Colonic mucosa (tissue), 4 donors: ENCODE measurements around the gene PPP3CA. TPM values are rescaled to one million over a fixed set of nuclear protein-coding genes. Genes with fewer than 3 reads are reported as not detected.

Experiments
- DNase-seq: peaks from one replicate; pipeline ENCODE4 v3.0.0-alpha.2; 2020
- H3K27ac ChIP-seq: fragments of 200-600 bp; one replicate; pipeline ENCODE4 v1.8.0; 2021
- H3K27me3 ChIP-seq: fragments of 200-600 bp; one replicate; pipeline ENCODE4 v1.8.0; 2021
- H3K36me3 ChIP-seq: fragments of 200-600 bp; one replicate; pipeline ENCODE4 v1.8.0; 2021
- H3K4me1 ChIP-seq: fragments of 200-600 bp; one replicate; pipeline ENCODE4 v1.8.0; 2021; ENCODE audit warnings: mild to moderate bottlenecking
- H3K4me3 ChIP-seq: fragments of 200-600 bp; one replicate; pipeline ENCODE4 v1.8.0; 2021
- H3K9ac ChIP-seq, 2 donors: one replicate each; pipeline ENCODE4 v1.7.0; 2013; ENCODE audit warnings: control low read depth in 2 of 2, low read depth in 2 of 2, low read length in 2 of 2
- H3K9me3 ChIP-seq: fragments of 200-600 bp; one replicate; pipeline ENCODE4 v1.8.0; 2021
- intact Hi-C: fragments of 100-400 bp; cut with DNase I; formaldehyde crosslinking; loops from one replicate; pipeline ENCODE4 v1.14.1; 2022
- total RNA-seq, 2 donors: library from RNA; stranded (reverse); fragmentation: NEBNext Ultra II Directional in 1 of 2; extraction: Animal tissue kit (Norgen Biotek cat#: 25700) in 1 of 2; gene quantifications; one replicate each; pipeline ENCODE4 v1.2.1, GENCODE V29; 2021
- TF ChIP-seq, protein P1 (sequence below): fragments of 200-600 bp; IDR thresholded peaks from one replicate; pipeline ENCODE4 v1.8.0; 2022; ENCODE audit warnings: antibody characterized with exemption, mild to moderate bottlenecking
- donor health status: healthy.
- donor health status: DM: no; HTN: no; CAD: no.
- donor health status: DM: no; HTN: no; CAD: no.

Gene PPP3CA
- total RNA-seq, 2 donors from 2014 or later = 34.5 to 43.9 TPM

DNA sequence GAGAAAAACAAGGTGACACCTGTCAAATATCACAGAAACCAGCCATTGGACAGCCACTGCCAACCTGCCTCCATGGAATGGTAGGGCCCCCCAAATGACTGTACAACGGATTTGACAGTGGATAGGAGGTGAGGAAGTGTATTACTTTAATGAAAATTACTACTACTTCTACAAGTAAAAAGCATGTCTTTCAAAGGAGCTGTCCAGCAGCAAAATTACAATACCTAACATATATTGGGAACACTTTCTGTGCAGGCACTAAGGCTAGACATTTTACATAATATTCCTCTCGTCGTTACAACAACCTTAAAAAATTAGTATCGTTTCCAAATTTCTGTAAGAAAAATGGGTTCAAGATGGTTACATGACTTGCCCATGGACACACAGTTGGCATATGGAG, 14.9 kb downstream of the PPP3CA start:
- H3K9me3 ChIP-seq = no peaks in the 10 kb centered on the region
- TF ChIP-seq, protein P1, sequence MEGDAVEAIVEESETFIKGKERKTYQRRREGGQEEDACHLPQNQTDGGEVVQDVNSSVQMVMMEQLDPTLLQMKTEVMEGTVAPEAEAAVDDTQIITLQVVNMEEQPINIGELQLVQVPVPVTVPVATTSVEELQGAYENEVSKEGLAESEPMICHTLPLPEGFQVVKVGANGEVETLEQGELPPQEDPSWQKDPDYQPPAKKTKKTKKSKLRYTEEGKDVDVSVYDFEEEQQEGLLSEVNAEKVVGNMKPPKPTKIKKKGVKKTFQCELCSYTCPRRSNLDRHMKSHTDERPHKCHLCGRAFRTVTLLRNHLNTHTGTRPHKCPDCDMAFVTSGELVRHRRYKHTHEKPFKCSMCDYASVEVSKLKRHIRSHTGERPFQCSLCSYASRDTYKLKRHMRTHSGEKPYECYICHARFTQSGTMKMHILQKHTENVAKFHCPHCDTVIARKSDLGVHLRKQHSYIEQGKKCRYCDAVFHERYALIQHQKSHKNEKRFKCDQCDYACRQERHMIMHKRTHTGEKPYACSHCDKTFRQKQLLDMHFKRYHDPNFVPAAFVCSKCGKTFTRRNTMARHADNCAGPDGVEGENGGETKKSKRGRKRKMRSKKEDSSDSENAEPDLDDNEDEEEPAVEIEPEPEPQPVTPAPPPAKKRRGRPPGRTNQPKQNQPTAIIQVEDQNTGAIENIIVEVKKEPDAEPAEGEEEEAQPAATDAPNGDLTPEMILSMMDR = no peak
- no peak overlapping the region for H3K4me3 ChIP-seq
- H3K4me1 ChIP-seq = no peaks in the 10 kb centered on the region
- intact Hi-C loops = no loop called here
- no peaks in the 10 kb centered on the region for H3K27me3 ChIP-seq
- H3K27ac ChIP-seq = no peak overlapping the region
- H3K36me3 ChIP-seq = no peaks in the 10 kb centered on the region
- no peak overlapping the region for H3K9ac ChIP-seq
- no peak for DNase-seq

DNA sequence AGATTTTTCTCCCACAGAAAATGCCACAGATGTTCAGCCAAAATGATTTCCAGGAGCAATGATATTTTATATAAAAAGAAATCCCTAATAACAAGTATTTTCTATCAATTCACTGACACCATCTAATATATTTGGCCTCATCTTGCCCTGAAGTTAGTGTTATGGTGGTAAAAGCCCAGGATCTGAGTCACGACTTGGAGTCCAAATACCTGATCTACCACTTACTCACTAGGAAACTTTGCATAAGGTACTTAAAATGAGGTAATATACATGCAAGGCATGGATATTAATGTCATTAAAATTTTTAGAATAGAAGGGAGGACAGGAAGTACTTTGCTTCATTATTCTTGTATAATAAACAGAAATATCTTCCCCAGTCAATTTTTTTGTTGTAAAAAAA, 16.3 kb downstream of the PPP3CA start:
- Histone ChIP-seq H3K4me3 (no peak overlapping the region), H3K9ac (no peak overlapping the region), H3K36me3 (no peaks in the 10 kb centered on the region), H3K4me1 (no peaks in the 10 kb centered on the region), H3K27me3 (no peaks in the 10 kb centered on the region), H3K27ac (no peak overlapping the region), H3K9me3 (no peaks in the 10 kb centered on the region)
- intact Hi-C loops = no loop called here
- TF ChIP-seq, protein P1 = no peak
- no peak for DNase-seq

DNA sequence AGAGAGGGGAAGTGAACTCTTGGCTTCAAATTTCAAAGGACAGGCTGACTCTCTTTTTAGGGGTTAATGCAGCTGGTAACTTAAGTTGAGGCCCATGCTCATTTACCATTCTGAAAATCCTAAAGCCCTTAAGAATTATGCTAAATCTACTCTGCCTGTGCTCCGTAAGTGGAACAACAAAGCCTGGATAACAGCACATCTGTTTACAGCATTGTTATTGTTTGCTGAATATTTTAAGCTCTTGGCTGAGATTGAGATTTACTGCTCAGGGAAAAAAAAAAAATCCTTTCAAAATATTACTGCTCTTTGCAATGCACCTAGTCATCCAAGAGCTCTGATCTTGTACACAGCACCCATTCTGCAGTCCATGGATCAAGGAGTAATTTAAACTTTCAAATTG, 17.7 kb downstream of the PPP3CA start:
- Histone ChIP-seq H3K9ac (no peak overlapping the region), H3K4me1 (no peaks in the 10 kb centered on the region), H3K9me3 (no peaks in the 10 kb centered on the region), H3K27ac (no peak overlapping the region), H3K4me3 (no peak overlapping the region), H3K27me3 (no peaks in the 10 kb centered on the region), H3K36me3 (no peaks in the 10 kb centered on the region)
- TF ChIP-seq, protein P1 = no peak
- no peak for DNase-seq
- intact Hi-C loops = no loop called here

DNA sequence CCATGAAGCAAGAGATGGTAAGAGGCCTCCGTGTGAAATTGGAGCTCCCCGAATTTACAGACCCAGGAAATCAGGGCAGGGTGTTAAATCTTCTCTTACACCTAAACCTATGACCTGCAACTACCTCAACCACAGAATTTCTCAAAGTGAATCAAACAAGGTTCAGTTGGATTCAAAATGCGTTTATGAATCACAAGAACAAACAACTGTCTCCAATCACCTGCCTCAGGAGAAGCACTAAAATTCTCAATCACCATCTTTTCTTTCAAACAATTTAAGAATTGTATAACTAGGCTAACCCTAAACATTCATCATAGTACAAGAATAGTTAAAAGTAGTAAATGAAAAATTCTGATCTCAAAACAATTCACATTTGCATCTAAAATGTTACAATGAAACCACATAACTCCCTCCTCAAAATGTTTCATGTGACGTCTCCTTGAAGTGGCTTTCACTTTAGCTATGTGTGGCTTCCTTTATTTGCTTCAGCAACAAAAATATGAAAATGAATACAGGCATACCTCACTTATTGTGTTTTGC, 19.2 kb downstream of the PPP3CA start:
- no peak for DNase-seq
- TF ChIP-seq, protein P1 = no peak
- H3K36me3 ChIP-seq = no peaks in the 10 kb centered on the region
- no peaks in the 10 kb centered on the region for H3K4me1 ChIP-seq
- no peak overlapping the region for H3K4me3 ChIP-seq
- intact Hi-C loops = no loop called here
- H3K9me3 ChIP-seq = no peaks in the 10 kb centered on the region
- no peak overlapping the region for H3K27ac ChIP-seq
- H3K27me3 ChIP-seq = no peaks in the 10 kb centered on the region
- no peak overlapping the region for H3K9ac ChIP-seq

DNA sequence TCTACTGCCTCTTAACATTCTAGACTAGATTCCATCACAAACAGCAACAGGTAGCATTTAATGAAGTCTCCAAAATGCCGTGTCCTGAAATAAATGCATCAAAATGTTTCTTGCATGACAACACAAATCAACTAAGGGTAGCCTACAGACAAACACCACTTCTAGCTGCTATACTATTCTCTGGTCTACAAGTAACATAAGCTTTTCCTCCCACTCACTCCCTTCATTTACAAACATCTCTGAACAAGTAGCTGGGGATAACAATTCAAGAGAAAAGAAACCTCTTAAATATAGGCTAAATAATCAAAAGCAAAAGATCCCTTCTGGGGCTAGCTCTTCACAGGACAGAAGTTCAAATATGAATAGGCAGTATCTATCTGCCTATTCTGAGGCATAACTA, 20.8 kb downstream of the PPP3CA start:
- intact Hi-C loops = no loop called here
- Histone ChIP-seq H3K4me1 (no peaks in the 10 kb centered on the region), H3K9ac (no peak overlapping the region), H3K27ac (no peak overlapping the region), H3K27me3 (no peaks in the 10 kb centered on the region), H3K4me3 (no peak overlapping the region), H3K36me3 (no peaks in the 10 kb centered on the region), H3K9me3 (no peaks in the 10 kb centered on the region)
- TF ChIP-seq, protein P1 = no peak
- no peak for DNase-seq
